TTC549 (cell line): ENCODE results near the gene MOGAT3.

Experiments
- FAIRE-seq: peaks from 2 replicates; lab custom pipeline; 2012; peaks lifted over from hg19 to GRCh38; lab: Jason Lieb, UNC

MOGAT3 gene

GRCh38 chr7:101233907-101234547 is 33.2 kb upstream of the MOGAT3 start:
- FAIRE-seq, result no peak

DNA sequence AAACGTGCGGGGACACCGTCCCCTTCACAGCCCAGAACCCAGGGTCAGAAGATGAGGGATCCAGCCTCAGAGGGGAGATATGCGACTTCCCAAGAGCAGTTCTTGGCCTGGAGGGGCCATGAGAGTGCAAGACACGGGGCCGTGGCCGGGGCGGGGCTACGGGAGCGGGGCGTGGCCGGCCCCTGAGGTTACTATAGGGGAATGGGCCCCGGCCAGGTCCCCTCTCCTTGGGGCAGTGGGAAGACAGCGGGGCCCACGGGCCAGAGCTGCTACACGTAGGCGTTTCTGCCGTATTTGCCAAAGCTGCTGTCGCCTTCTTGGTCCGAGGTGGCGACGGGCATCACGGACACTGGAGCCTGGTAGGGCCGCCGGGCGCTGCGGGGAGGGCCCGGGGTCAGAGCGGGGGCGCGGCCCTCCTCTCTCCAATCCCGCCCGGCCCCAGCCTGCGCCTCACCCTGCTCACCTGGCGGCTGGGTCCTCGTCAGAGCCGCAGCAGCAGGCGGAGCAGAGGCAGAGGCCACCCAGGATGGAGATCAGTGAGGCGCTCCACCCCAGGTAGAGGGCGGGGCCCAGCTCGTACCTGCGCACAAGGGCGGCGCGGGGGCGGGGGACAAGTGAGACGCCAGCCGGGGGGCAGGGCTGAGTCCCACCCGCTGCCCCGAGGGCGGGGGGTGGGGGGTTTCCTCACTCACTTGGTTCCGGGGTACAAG is 31.5 kb upstream of the MOGAT3 start:
- no peak for FAIRE-seq

- FAIRE-seq, result no peak
Measured at GRCh38 chr7:101231644-101232043, 30.8 kb upstream of the MOGAT3 start.

DNA sequence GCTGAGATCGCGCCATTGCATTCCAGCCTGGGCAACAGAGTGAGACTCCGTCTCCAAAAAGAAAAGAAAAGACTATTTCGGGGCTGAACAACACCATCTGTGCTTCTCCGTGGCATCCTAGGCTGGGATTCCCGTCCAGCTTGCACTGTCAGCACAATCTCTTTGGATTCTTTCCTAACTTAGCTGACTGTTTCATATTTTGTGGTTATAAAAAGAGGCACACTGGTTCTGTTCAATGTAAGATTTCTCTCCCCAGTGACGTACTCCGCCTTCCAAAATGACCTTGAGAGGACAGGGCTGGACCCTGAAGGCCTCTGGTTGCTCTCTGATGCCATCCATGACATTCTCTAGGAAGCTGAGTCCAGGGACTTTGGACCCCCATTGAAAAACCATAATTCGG is 25.9 kb upstream of the MOGAT3 start:
- FAIRE-seq, result no peak

DNA sequence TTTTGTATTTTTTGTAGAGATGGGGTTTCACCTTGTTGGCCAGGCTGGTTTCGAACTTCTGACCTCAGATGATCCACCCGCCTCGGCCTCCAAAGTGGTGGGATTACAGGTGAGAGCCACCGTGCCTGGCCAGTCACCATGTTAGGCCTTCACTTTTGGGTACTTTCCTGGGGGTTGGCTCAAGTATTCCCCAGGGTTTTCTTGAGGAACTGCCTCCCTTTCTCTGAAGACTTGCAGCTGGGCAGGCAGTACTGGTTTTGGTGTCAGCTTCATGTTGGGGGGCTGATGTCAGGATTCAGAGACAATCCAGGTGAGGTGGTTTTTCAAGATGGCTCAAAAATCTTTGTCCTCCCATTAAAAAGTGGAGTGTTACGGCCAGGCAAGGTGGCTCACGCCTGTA is 24.8 kb upstream of the MOGAT3 start:
- no peak for FAIRE-seq

- FAIRE-seq, result no peak
Measured at GRCh38 chr7:101223528-101223927, 22.7 kb upstream of the MOGAT3 start.

GRCh38 chr7:101222275-101222830 is 21.5 kb upstream of the MOGAT3 start:
- FAIRE-seq, result no peak

DNA sequence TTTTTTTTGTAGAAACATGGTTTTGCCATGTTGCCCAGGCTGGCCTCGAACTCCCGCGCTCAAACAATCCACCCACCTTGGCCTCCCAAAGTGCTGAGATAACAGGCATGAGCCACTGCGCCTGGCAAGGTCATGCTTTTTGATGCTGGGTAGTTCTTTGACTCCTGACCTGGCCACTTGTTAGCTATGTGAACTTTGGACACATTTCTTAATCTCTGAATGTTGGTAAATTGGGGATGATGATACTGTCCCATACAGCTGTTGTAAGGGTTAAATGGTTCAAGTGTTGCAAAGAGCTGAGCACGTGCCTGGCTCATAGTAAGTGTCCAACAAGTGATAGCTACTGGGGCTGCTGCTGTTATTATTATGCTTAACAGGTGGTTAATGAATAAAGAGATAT is 19.5 kb upstream of the MOGAT3 start:
- FAIRE-seq, result no peak

- FAIRE-seq, result no peak
Measured at GRCh38 chr7:101218236-101219125, 17.6 kb upstream of the MOGAT3 start.

GRCh38 chr7:101217388-101218235 is 16.8 kb upstream of the MOGAT3 start, which contains the start of the genes PLOD3 and ZNHIT1:
TSS of gene PLOD3 (minus strand) at chr7:101217581. CDS start at chr7:101217274, 307 bp downstream.
TSS of gene ZNHIT1 (plus strand) at chr7:101218165. CDS start at chr7:101218196, 31 bp downstream.
- peak; percentile 87 for FAIRE-seq

GRCh38 chr7:101216860-101217387 is 16.1 kb upstream of the MOGAT3 start:
- FAIRE-seq, result no peak

GRCh38 chr7:101216001-101216859 is 15.4 kb upstream of the MOGAT3 start:
- no peak for FAIRE-seq

DNA sequence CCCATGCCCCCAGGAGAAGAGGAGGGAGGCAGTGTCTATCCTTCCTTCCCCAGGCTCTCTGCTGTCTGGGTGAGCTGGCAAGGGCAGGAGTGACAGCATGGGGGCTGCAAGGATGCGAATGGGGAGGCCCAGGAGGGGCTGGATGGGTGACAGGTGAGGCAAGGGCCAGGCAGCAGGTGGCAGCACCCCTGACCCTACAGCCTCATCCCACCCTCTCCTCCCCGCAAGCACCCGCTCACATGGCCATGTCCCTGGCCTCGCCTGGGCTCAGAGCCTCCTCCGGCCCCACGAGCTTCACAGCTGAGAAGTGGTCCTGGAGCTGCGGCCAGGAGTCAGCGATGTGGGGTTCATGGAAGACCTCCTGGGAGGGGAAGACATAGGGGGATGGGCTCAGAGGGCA is 11.2 kb upstream of the MOGAT3 start:
- FAIRE-seq, result no peak

- FAIRE-seq, result no peak
Measured at GRCh38 chr7:101211501-101211900, 10.7 kb upstream of the MOGAT3 start.

GRCh38 chr7:101210143-101210542 is 9.3 kb upstream of the MOGAT3 start:
- no peak for FAIRE-seq

DNA sequence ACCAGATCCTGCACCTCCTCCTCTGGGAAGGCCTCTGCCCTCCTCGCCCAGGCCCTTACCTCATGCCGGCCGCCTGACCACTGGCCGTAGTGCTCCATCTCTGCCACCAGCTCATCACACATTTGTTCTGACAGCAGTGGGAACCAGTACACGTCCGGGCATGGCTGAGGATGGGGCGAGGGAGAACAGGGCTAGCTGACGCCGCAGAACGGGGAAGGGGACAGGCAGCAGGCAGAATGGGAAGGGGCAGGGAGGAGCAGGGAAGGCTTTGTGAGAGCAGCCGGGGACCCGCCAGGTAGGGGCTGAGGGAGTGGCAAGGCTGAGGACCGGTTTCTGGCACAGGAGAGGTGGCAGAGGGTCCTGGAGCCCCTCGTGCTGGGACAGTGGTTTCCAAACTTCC is 8.0 kb upstream of the MOGAT3 start:
- no peak for FAIRE-seq

- FAIRE-seq, result no peak
Measured at GRCh38 chr7:101207459-101207858, 6.6 kb upstream of the MOGAT3 start.

GRCh38 chr7:101206665-101207042 is 5.8 kb upstream of the MOGAT3 start:
- no peak for FAIRE-seq

- no peak for FAIRE-seq
Measured at GRCh38 chr7:101205901-101206664, 5.2 kb upstream of the MOGAT3 start.
